Neuronal stem cell (in vitro differentiated cells): ENCODE measurements around the gene FGFRL1.
A peak's percentile ranks its signal among the peaks of the same experiment; 100 is the strongest.

Experiments used
- DNase-seq: peaks from one replicate; pipeline ENCODE4 v3.0.0-alpha.2; 2013; ENCODE audit warnings: low spot score
- H2AFZ ChIP-seq: one replicate; pipeline ENCODE4 v1.6.1; 2013; ENCODE audit warnings: mild to moderate bottlenecking, low read length, inconsistent platforms
- H2AK5ac ChIP-seq: 2 replicates; pipeline ENCODE4 v1.6.1; 2013; ENCODE audit warnings: low read depth, mild to moderate bottlenecking, inconsistent platforms, low read length, moderate library complexity, mixed read lengths
- H2BK120ac ChIP-seq: 2 replicates; pipeline ENCODE4 v1.6.1; 2013; ENCODE audit warnings: low read depth, mild to moderate bottlenecking, inconsistent platforms, low read length, moderate library complexity, mixed read lengths
- H2BK12ac ChIP-seq: one replicate; pipeline ENCODE4 v1.6.1; 2013; ENCODE audit warnings: low read length, inconsistent platforms
- H2BK15ac ChIP-seq: 2 replicates; pipeline ENCODE4 v1.6.1; 2013; ENCODE audit warnings: mild to moderate bottlenecking, low read length, inconsistent platforms, mixed read lengths
- H2BK5ac ChIP-seq: one replicate; pipeline ENCODE4 v1.6.1; 2013; ENCODE audit warnings: inconsistent platforms, mild to moderate bottlenecking, low read length, moderate library complexity
- H3K14ac ChIP-seq: one replicate; pipeline ENCODE4 v1.6.1; 2013; ENCODE audit warnings: low read length, inconsistent platforms
- H3K18ac ChIP-seq: 2 replicates; pipeline ENCODE4 v1.6.1; 2013; ENCODE audit warnings: low read length, inconsistent platforms
- H3K23ac ChIP-seq: 2 replicates; pipeline ENCODE4 v1.6.1; 2013; ENCODE audit warnings: low read depth, mild to moderate bottlenecking, mixed read lengths, low read length, inconsistent platforms; ENCODE audit not compliant: poor library complexity
- H3K27ac ChIP-seq: replicated peaks from 3 replicates; pipeline ENCODE4 v1.5.1; 2013; ENCODE audit warnings: low read length, inconsistent platforms
- H3K27me3 ChIP-seq, 3 experiments: 2 replicates each; pipeline ENCODE4 v1.6.1; 2013; ENCODE audit warnings: low read length in 3 of 3, mild to moderate bottlenecking in 2 of 3, inconsistent platforms in 1 of 3, low read depth in 1 of 3, mixed read lengths in 1 of 3, moderate library complexity in 1 of 3; ENCODE audit not compliant: control insufficient read depth in 3 of 3, insufficient read depth in 3 of 3
- H3K36me3 ChIP-seq, 2 donors: replicated peaks in 1 of 2; 2 replicates each; pipeline ENCODE4 v1.6.1; 2013; ENCODE audit warnings: low read length in 2 of 2; ENCODE audit not compliant: control insufficient read depth in 2 of 2, insufficient read depth in 2 of 2
- H3K4ac ChIP-seq: 2 replicates; pipeline ENCODE4 v1.6.1; 2013; ENCODE audit warnings: inconsistent platforms, mild to moderate bottlenecking, low read length, moderate library complexity
- H3K4me1 ChIP-seq, 2 donors: 1 replicate in 1 of 2; 2 replicates in 1 of 2; pipeline ENCODE4 v1.6.1; 2013; ENCODE audit warnings: low read length in 2 of 2, low read depth in 1 of 2; ENCODE audit not compliant: control insufficient read depth in 2 of 2, insufficient read depth in 1 of 2
- H3K4me2 ChIP-seq: one replicate; pipeline ENCODE4 v1.6.1; 2013; ENCODE audit warnings: mild to moderate bottlenecking, low read length, inconsistent platforms; ENCODE audit not compliant: insufficient read depth, poor library complexity, severe bottlenecking
- H3K4me3 ChIP-seq, 2 donors: 2 replicates each; pipeline ENCODE4 v1.5.1; 2013; ENCODE audit warnings: low read length in 2 of 2, mild to moderate bottlenecking in 2 of 2, inconsistent platforms in 1 of 2, moderate library complexity in 1 of 2
- H3K79me1 ChIP-seq: one replicate; pipeline ENCODE4 v1.6.1; 2013; ENCODE audit warnings: low read depth, mild to moderate bottlenecking, inconsistent platforms, low read length, moderate library complexity
- H3K9ac ChIP-seq: one replicate; pipeline ENCODE4 v1.6.1; 2013; ENCODE audit warnings: mild to moderate bottlenecking, low read depth, low read length, inconsistent platforms; ENCODE audit not compliant: poor library complexity
- H3K9me3 ChIP-seq, 2 donors: replicated peaks in 1 of 2; 2 replicates each; pipeline versions ENCODE3 to v1.6.1; 2013; ENCODE audit warnings: low read length in 2 of 2, mild to moderate bottlenecking in 2 of 2, inconsistent platforms in 1 of 2, low read depth in 1 of 2, mixed read lengths in 1 of 2, moderate library complexity in 1 of 2; ENCODE audit not compliant: control insufficient read depth in 2 of 2, insufficient read depth in 1 of 2
- H4K8ac ChIP-seq: one replicate; pipeline ENCODE4 v1.6.1; 2013; ENCODE audit warnings: low read depth, mild to moderate bottlenecking, inconsistent platforms, low read length, moderate library complexity
- H4K91ac ChIP-seq: one replicate; pipeline ENCODE4 v1.6.1; 2013; ENCODE audit warnings: low read length, low read depth, mild to moderate bottlenecking, inconsistent platforms; ENCODE audit not compliant: poor library complexity
- WGBS, 2 donors: extraction: QIAGEN DNeasy Blood & Tissue Kit; methylation state at CpG; one replicate each; pipeline ENCODE4 v1.1.7; 2013; ENCODE audit warnings: missing lambda C conversion rate in 2 of 2, mixed read lengths in 1 of 2; ENCODE audit not compliant: insufficient read length in 2 of 2, insufficient replicate concordance in 1 of 2; ENCODE audit errors: extremely low coverage in 2 of 2; 5-methylcytosine and 5-hydroxymethylcytosine counted together

FGFRL1 gene

GRCh38 chr4:1061056-1061700, 49.8 kb downstream of the FGFRL1 start:
- H4K91ac ChIP-seq = no peak overlapping the region
- H2BK5ac ChIP-seq = no peak overlapping the region
- H3K4me1 ChIP-seq = peaks cover 7 to 12% of the 10 kb centered on the region in 2 donors
- no peak overlapping the region for H2BK120ac ChIP-seq
- H3K18ac ChIP-seq = peak overlapping the region; percentile 20
- no peak overlapping the region for H3K4me2 ChIP-seq
- no peak overlapping the region for H2AK5ac ChIP-seq
- H3K27me3 ChIP-seq = peaks cover 0 to 42% (median under 1%) of the 10 kb centered on the region in 3 experiments
- H3K14ac ChIP-seq = no peak overlapping the region
- H3K79me1 ChIP-seq = peaks cover 2% of the 10 kb centered on the region
- H2BK15ac ChIP-seq = peak overlapping the region; percentile 7
- no peak for DNase-seq
- H3K4ac ChIP-seq = no peak overlapping the region
- no peak overlapping the region for H2AFZ ChIP-seq
- H3K9ac ChIP-seq = no peak overlapping the region
- H3K9me3 ChIP-seq = no peaks in the 10 kb centered on the region
- no CpG with 5 or more reads among the region's 14 CpGs for WGBS, 2 donors
- H3K23ac ChIP-seq = no peak overlapping the region
- no peak overlapping the region for H3K4me3 ChIP-seq
- no peak overlapping the region for H3K27ac ChIP-seq
- no peak overlapping the region for H4K8ac ChIP-seq
- no peaks in the 10 kb centered on the region for H3K36me3 ChIP-seq
- H2BK12ac ChIP-seq = no peak overlapping the region

- no peak overlapping the region for H3K14ac ChIP-seq
- H3K79me1 ChIP-seq = peaks cover 2% of the 10 kb centered on the region
- H2AFZ ChIP-seq = no peak overlapping the region
- no peak for DNase-seq
- no peak overlapping the region for H3K4me3 ChIP-seq
- no peak overlapping the region for H2BK5ac ChIP-seq
- no peak overlapping the region for H3K27ac ChIP-seq
- no peak overlapping the region for H2AK5ac ChIP-seq
- H2BK15ac ChIP-seq = no peak overlapping the region
- H2BK12ac ChIP-seq = no peak overlapping the region
- peaks cover 0 to 37% (median 0%) of the 10 kb centered on the region in 3 experiments for H3K27me3 ChIP-seq
- H3K4ac ChIP-seq = no peak overlapping the region
- no peaks in the 10 kb centered on the region for H3K9me3 ChIP-seq
- H3K4me1 ChIP-seq = peaks cover 7 to 12% of the 10 kb centered on the region in 2 donors
- no peaks in the 10 kb centered on the region for H3K36me3 ChIP-seq
- H2BK120ac ChIP-seq = no peak overlapping the region
- WGBS, 2 donors = no CpG with 5 or more reads among the region's 6 CpGs
- H3K18ac ChIP-seq = no peak overlapping the region
- H3K9ac ChIP-seq = no peak overlapping the region
- no peak overlapping the region for H3K4me2 ChIP-seq
- no peak overlapping the region for H3K23ac ChIP-seq
- H4K8ac ChIP-seq = no peak overlapping the region
- no peak overlapping the region for H4K91ac ChIP-seq
Measured at GRCh38 chr4:1061760-1062159, 50.3 kb downstream of the FGFRL1 start.

DNA sequence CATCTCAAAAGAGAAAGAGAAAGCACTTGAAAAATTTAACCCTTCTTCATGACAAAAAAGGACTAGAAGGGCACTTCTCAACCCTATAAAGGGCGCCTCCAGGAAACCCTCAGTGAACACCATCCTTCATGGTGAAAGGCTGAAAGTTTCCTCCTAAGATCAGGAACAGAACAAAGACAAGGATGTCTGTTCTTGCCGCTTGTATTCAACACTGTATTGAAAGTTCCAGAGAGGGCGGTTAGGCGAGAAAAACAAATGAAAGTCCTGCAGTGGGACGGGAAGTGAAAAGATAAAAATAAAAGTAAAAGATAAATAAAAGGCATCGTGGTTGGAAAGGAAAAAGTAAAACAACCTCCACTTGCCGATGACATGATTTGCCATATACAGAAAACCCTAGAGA, 51.0 kb downstream of the FGFRL1 start:
- H3K9me3 ChIP-seq = no peaks in the 10 kb centered on the region
- peaks cover 5 to 12% of the 10 kb centered on the region in 2 donors for H3K4me1 ChIP-seq
- H3K18ac ChIP-seq = no peak overlapping the region
- H4K91ac ChIP-seq = no peak overlapping the region
- no peak overlapping the region for H3K9ac ChIP-seq
- H3K36me3 ChIP-seq = no peaks in the 10 kb centered on the region
- no peak overlapping the region for H2BK5ac ChIP-seq
- DNase-seq = no peak
- no peak overlapping the region for H4K8ac ChIP-seq
- H3K4me3 ChIP-seq = no peak overlapping the region
- no peak overlapping the region for H3K27ac ChIP-seq
- no peak overlapping the region for H3K14ac ChIP-seq
- H3K4ac ChIP-seq = no peak overlapping the region
- H3K4me2 ChIP-seq = no peak overlapping the region
- no peak overlapping the region for H2AK5ac ChIP-seq
- H2AFZ ChIP-seq = no peak overlapping the region
- no peak overlapping the region for H2BK15ac ChIP-seq
- no peaks in the 10 kb centered on the region for H3K79me1 ChIP-seq
- WGBS, 2 donors = no CpG with 5 or more reads among the region's 7 CpGs
- no peak overlapping the region for H3K23ac ChIP-seq
- no peak overlapping the region for H2BK120ac ChIP-seq
- peaks cover 0 to 31% (median 0%) of the 10 kb centered on the region in 3 experiments for H3K27me3 ChIP-seq
- no peak overlapping the region for H2BK12ac ChIP-seq

DNA sequence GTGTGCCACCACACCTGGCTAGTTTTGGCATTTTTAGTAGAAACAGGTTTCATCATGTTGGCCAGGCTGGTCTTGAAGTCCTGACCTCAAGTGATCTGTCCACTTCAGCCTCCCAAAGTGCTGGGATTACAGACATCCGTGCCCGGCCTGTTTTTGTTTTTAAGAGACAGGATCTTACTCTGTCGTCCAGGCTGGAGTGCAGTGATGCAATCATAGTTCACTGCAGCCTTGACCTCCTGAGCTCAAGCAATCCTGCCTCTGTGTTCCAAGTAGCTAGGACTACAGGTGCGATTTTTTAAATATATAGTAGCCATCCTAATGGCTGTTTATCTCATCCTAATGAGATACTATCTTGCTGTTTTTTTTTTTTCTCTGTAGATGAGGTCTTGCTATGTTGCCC, 54.3 kb downstream of the FGFRL1 start:
- H3K27ac ChIP-seq = no peak overlapping the region
- peaks cover under 1 to 9% of the 10 kb centered on the region in 2 donors for H3K4me1 ChIP-seq
- no peak overlapping the region for H2AK5ac ChIP-seq
- H2AFZ ChIP-seq = no peak overlapping the region
- H3K79me1 ChIP-seq = no peaks in the 10 kb centered on the region
- no peak overlapping the region for H4K8ac ChIP-seq
- H2BK12ac ChIP-seq = no peak overlapping the region
- H3K4ac ChIP-seq = no peak overlapping the region
- no peak overlapping the region for H3K18ac ChIP-seq
- H3K36me3 ChIP-seq = no peaks in the 10 kb centered on the region
- H4K91ac ChIP-seq = no peak overlapping the region
- no peak overlapping the region for H2BK15ac ChIP-seq
- no peak overlapping the region for H3K4me3 ChIP-seq
- H2BK5ac ChIP-seq = no peak overlapping the region
- no peak overlapping the region for H3K23ac ChIP-seq
- H3K4me2 ChIP-seq = no peak overlapping the region
- no peak overlapping the region for H2BK120ac ChIP-seq
- no CpG with 5 or more reads among the region's 4 CpGs for WGBS, 2 donors
- DNase-seq = no peak
- H3K14ac ChIP-seq = no peak overlapping the region
- no peaks in the 10 kb centered on the region for H3K9me3 ChIP-seq
- H3K9ac ChIP-seq = no peak overlapping the region
- peaks cover 0 to 13% (median 0%) of the 10 kb centered on the region in 3 experiments for H3K27me3 ChIP-seq
